ENCODE measurements around the gene MED25. TPM values are rescaled to one million over a fixed set of nuclear protein-coding genes. Genes with fewer than 3 reads are reported as not detected.

Gene MED25
- total RNA-seq, 1 experiment from 2014 or later, result 93.0 TPM

- TF ChIP-seq CTCF (conservative IDR thresholded peaks at IDR 0.05; ENCODE audit: low read depth, low read length) (no peak), EZH2 (IDR thresholded peaks at IDR 0.05; ENCODE audit: borderline replicate concordance, low read depth, low read length, poor library complexity, severe bottlenecking) (no peak)
- intact Hi-C loops (cut with micrococcal nuclease; ENCODE audit: unreplicated experiment), result no loop called here
- BruUV-seq (replicated peaks), result no TSS peak
Observed at GRCh38 chr19:49787746-49788145, 30.3 kb upstream of the MED25 start.

DNA sequence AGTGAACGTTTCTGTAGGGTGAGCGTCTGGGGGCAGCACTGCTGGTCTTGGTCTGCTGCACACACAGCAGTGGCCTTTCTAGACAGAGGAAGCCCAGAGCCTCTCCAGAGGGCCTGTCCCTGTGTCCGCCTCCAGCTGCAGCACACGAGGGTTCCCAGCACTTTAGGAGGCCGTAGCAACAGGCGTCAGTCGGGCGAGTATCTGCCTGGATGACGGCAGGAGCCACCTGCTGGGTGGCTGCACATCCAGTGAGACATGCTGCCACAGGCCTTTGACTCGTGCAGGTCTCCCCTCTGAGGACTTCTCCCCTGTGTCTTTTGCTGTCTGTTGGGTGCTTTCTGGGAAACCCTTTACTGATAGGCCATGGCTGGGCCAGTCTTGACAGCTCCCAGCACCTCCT is 29.2 kb upstream of the MED25 start:
- no TSS peak for BruUV-seq (replicated peaks)
- Histone ChIP-seq H3K4me3 (ENCODE audit: low read depth, low read length, poor library complexity, severe bottlenecking) (no peak overlapping the region), H3K36me3 (ENCODE audit: insufficient read depth, low read length, poor library complexity, severe bottlenecking) (peaks cover 11% of the 10 kb centered on the region), H3K27ac (ENCODE audit: low read depth, low read length, poor library complexity, severe bottlenecking) (no peak overlapping the region), H3K9me3 (ENCODE audit: low read depth, low read length, poor library complexity, severe bottlenecking) (no peaks in the 10 kb centered on the region), H3K27me3 (replicated peaks; ENCODE audit: insufficient read depth, low read depth, low read length, poor library complexity) (no peaks in the 10 kb centered on the region), H3K4me1 (ENCODE audit: insufficient read depth, low read length, poor library complexity, severe bottlenecking) (no peaks in the 10 kb centered on the region)
- intact Hi-C loops (cut with micrococcal nuclease; ENCODE audit: unreplicated experiment), result no loop called here
- ChIA-PET CTCF (no interaction called here), POLR2A (ENCODE audit: low non-redundant PET) (no interaction called here)
- TF ChIP-seq CTCF (conservative IDR thresholded peaks at IDR 0.05; ENCODE audit: low read depth, low read length), result no peak
- no peak for TF ChIP-seq EZH2 (IDR thresholded peaks at IDR 0.05; ENCODE audit: borderline replicate concordance, low read depth, low read length, poor library complexity, severe bottlenecking)
- DNase-seq (ENCODE audit: low spot score), result no peak

More at GRCh38 chr19:49787746-49788145, 30.3 kb upstream of the MED25 start:
- DNase-seq (ENCODE audit: low spot score), result no peak
- H3K27ac ChIP-seq (ENCODE audit: low read depth, low read length, poor library complexity, severe bottlenecking), result no peak overlapping the region
- peaks cover 14% of the 10 kb centered on the region for H3K36me3 ChIP-seq (ENCODE audit: insufficient read depth, low read length, poor library complexity, severe bottlenecking)
- POLR2A ChIA-PET (ENCODE audit: low non-redundant PET), result no interaction called here
- H3K4me3 ChIP-seq (ENCODE audit: low read depth, low read length, poor library complexity, severe bottlenecking), result no peak overlapping the region
- no peaks in the 10 kb centered on the region for H3K27me3 ChIP-seq (replicated peaks; ENCODE audit: insufficient read depth, low read depth, low read length, poor library complexity)
- H3K9me3 ChIP-seq (ENCODE audit: low read depth, low read length, poor library complexity, severe bottlenecking), result no peaks in the 10 kb centered on the region
- CTCF ChIA-PET, result no interaction called here
- H3K4me1 ChIP-seq (ENCODE audit: insufficient read depth, low read length, poor library complexity, severe bottlenecking), result no peaks in the 10 kb centered on the region

DNA sequence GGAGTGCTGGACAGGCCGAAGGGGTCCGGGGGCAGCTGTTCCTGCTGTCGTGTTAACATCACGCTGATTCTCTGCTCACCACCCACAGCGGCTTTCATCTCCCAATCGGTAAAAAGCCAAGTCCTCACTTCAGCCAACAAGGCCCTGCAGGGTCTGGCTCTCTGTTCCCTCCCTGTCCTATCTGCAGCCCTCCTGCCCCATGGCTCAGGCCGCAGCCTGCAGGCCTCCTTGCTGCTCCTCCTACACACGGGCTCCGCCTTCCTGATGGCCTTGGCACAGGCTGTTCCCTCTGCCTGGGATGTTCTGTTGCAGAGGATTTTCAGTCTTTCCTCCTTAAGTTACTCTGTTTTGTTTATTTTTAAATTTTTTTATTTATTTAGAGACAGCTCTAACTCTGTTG is 27.2 kb upstream of the MED25 start:
- H3K27ac ChIP-seq (ENCODE audit: low read depth, low read length, poor library complexity, severe bottlenecking), result no peak overlapping the region
- H3K4me1 ChIP-seq (ENCODE audit: insufficient read depth, low read length, poor library complexity, severe bottlenecking), result no peaks in the 10 kb centered on the region
- no peaks in the 10 kb centered on the region for H3K9me3 ChIP-seq (ENCODE audit: low read depth, low read length, poor library complexity, severe bottlenecking)
- CTCF ChIA-PET, result no interaction called here
- DNase-seq (ENCODE audit: low spot score), result no peak
- no TSS peak for BruUV-seq (replicated peaks)
- no peaks in the 10 kb centered on the region for H3K27me3 ChIP-seq (replicated peaks; ENCODE audit: insufficient read depth, low read depth, low read length, poor library complexity)
- POLR2A ChIA-PET (ENCODE audit: low non-redundant PET), result no interaction called here
- no peak for TF ChIP-seq CTCF (conservative IDR thresholded peaks at IDR 0.05; ENCODE audit: low read depth, low read length)
- TF ChIP-seq EZH2 (IDR thresholded peaks at IDR 0.05; ENCODE audit: borderline replicate concordance, low read depth, low read length, poor library complexity, severe bottlenecking), result no peak
- no peak overlapping the region for H3K4me3 ChIP-seq (ENCODE audit: low read depth, low read length, poor library complexity, severe bottlenecking)
- intact Hi-C loops (cut with micrococcal nuclease; ENCODE audit: unreplicated experiment), result no loop called here
- peaks cover 21% of the 10 kb centered on the region for H3K36me3 ChIP-seq (ENCODE audit: insufficient read depth, low read length, poor library complexity, severe bottlenecking)
